K562 (cell line): ENCODE data around the gene BAIAP3. TPM values are rescaled to one million over a fixed set of nuclear protein-coding genes. Genes with fewer than 3 reads are reported as not detected.

Source experiments
- ATAC-seq: fragments of 200-7000 bp; cut with Tn5 transposase; 3 replicates; pipeline ENCODE4 v1.9.1; 2020; ENCODE audit warnings: moderate library complexity
- BruUV-seq: library from RNA; stranded (reverse); fragments of 400-500 nt; replicated peaks from 2 replicates; lab custom pipeline; 2021; lab: Mats Ljungman, UMichigan
- CTCF ChIA-PET: fragments of 300-600 bp; formaldehyde crosslinking; extraction: SDS; loops from one replicate; lab custom pipeline; 2021; ENCODE audit warnings: low intra/inter-chr PET ratio; lab: Yijun Ruan, JAX
- POLR2A ChIA-PET: fragments of 300-600, 350-650 bp; sonication (Branson Sonifier 250); formaldehyde crosslinking; extraction: SDS; loops from one replicate; lab custom pipeline; 2021; ENCODE audit warnings: antibody characterized with exemption, inconsistent platforms; lab: Yijun Ruan, JAX
- DNase-seq, 4 experiments: peaks; one replicate each; pipeline versions ENCODE4 v3.0.0 to v3.0.0-alpha.2; 2011 to 2018; ENCODE audit warnings: low spot score in 3 of 4, mixed read lengths in 3 of 4; ENCODE audit errors: extremely low read depth in 1 of 4
- FAIRE-seq: peaks from 2 replicates; lab custom pipeline; 2011; peaks lifted over from hg19 to GRCh38; lab: Jason Lieb, UNC
- H2AFZ ChIP-seq: 2 replicates; pipeline ENCODE4 v1.6.0; 2011; ENCODE audit warnings: low read depth, low read length, control low read depth, inconsistent platforms
- H3K27ac ChIP-seq: fragments of 200-600 bp; 3 replicates; pipeline ENCODE4 v1.8.0; 2011; ENCODE audit warnings: low read depth, mild to moderate bottlenecking, control low read depth, inconsistent platforms, low read length, moderate library complexity, mixed read lengths; ENCODE audit errors: extremely low read depth
- H3K27me3 ChIP-seq, 2 experiments: fragments of 300-600 bp in 1 of 2; 2 replicates in 1 of 2; 3 replicates in 1 of 2; pipeline versions ENCODE4 v1.6.0 to v1.8.0; 2011; ENCODE audit warnings: inconsistent platforms in 2 of 2, low read length in 2 of 2, mild to moderate bottlenecking in 1 of 2, mixed read lengths in 1 of 2, moderate library complexity in 1 of 2; ENCODE audit not compliant: control insufficient read depth in 2 of 2, insufficient read depth in 2 of 2
- H3K36me3 ChIP-seq: fragments of 300-600 bp; 3 replicates; pipeline ENCODE4 v1.8.0; 2011; ENCODE audit warnings: mild to moderate bottlenecking, low read length, inconsistent platforms; ENCODE audit not compliant: control insufficient read depth, insufficient read depth
- H3K4me1 ChIP-seq, 2 experiments: fragments of 200-600 bp in 1 of 2; replicated peaks in 1 of 2; 2 replicates in 1 of 2; 3 replicates in 1 of 2; pipeline versions ENCODE4 v1.5.1 to v1.8.0; 2011; ENCODE audit warnings: inconsistent platforms in 2 of 2, low read length in 2 of 2, mild to moderate bottlenecking in 1 of 2, mixed read lengths in 1 of 2, moderate library complexity in 1 of 2; ENCODE audit not compliant: control insufficient read depth in 2 of 2, insufficient read depth in 2 of 2
- H3K4me2 ChIP-seq: 2 replicates; pipeline ENCODE4 v1.6.1; 2011; ENCODE audit warnings: low read length, control low read depth, inconsistent platforms, mixed read lengths; ENCODE audit not compliant: insufficient read depth
- H3K4me3 ChIP-seq: fragments of 200-600 bp; sonication (generic), shearing (Covaris generic); 2 replicates; pipeline ENCODE4 v1.5.1; 2016; ENCODE audit warnings: control low read depth, inconsistent platforms
- H3K79me2 ChIP-seq: fragments of 200-600 bp; 3 replicates; pipeline ENCODE4 v1.8.0; 2011; ENCODE audit warnings: low read length, inconsistent platforms; ENCODE audit not compliant: control insufficient read depth, insufficient read depth
- H3K9ac ChIP-seq, 2 experiments: 2 replicates each; pipeline versions ENCODE4 v1.6.0 to v1.6.1; 2011; ENCODE audit warnings: low read depth in 2 of 2, low read length in 2 of 2, control low read depth in 1 of 2, inconsistent platforms in 1 of 2, mild to moderate bottlenecking in 1 of 2, mixed read lengths in 1 of 2; ENCODE audit not compliant: insufficient read depth in 1 of 2
- H3K9me1 ChIP-seq: one replicate; pipeline ENCODE4 v1.6.0; 2011; ENCODE audit warnings: inconsistent platforms, mild to moderate bottlenecking, low read length, moderate library complexity; ENCODE audit not compliant: control insufficient read depth, insufficient read depth
- H3K9me3 ChIP-seq: replicated peaks from 2 replicates; pipeline ENCODE4 v1.5.1; 2011; ENCODE audit warnings: low read depth, low read length, inconsistent platforms; ENCODE audit not compliant: control insufficient read depth, insufficient read depth
- H4K20me1 ChIP-seq: replicated peaks from 2 replicates; pipeline ENCODE4 v1.6.1; 2011; ENCODE audit warnings: low read length, inconsistent platforms, mixed read lengths; ENCODE audit not compliant: control insufficient read depth, insufficient read depth
- ETV5 ChIP-seq: sonication (generic); formaldehyde crosslinking; IDR thresholded peaks from 2 replicates; pipeline ENCODE4 v1.4.0; 2020; ENCODE audit warnings: low read depth, mild to moderate bottlenecking, missing genetic modification reagents
- HDAC8 ChIP-seq: fragments of 450-650 bp; IDR thresholded peaks from 2 replicates; pipeline ENCODE4 v1.6.1; 2016; ENCODE audit warnings: mild to moderate bottlenecking, missing genetic modification characterization, moderate library complexity, missing compliant biosample characterization
- HNRNPK ChIP-seq: fragments of 200-400 bp; formaldehyde crosslinking; IDR thresholded peaks from one replicate; pipeline ENCODE4 v1.6.1; 2018; ENCODE audit warnings: mild to moderate bottlenecking, low read depth, low read length; ENCODE audit not compliant: poor library complexity, severe bottlenecking
- IFI16 ChIP-seq: fragments of 250-450 bp; sonication (Bioruptor Pico); IDR thresholded peaks from 2 replicates; pipeline ENCODE4 v2.1.2; 2022; ENCODE audit warnings: mild to moderate bottlenecking, inconsistent platforms
- ZNF780A ChIP-seq: fragments of 250-450 bp; sonication (Bioruptor Pico); IDR thresholded peaks from 2 replicates; pipeline ENCODE4 v1.5.0; 2021; ENCODE audit warnings: mild to moderate bottlenecking
- WGBS: fragments of 100-300 bp; shearing (Covaris generic); methylation state at CpG from one replicate; pipeline ENCODE4 v1.1.6; 2016; ENCODE audit warnings: low coverage, mixed read lengths; ENCODE audit not compliant: insufficient coverage; ENCODE audit errors: missing lambda C conversion rate; 5-methylcytosine and 5-hydroxymethylcytosine counted together
- in situ Hi-C: fragments of 300-500 bp; cut with MboI; formaldehyde crosslinking; loops from 4 replicates; pipeline ENCODE4 v1.15.0; 2018; ENCODE audit warnings: inconsistent platforms, mixed read lengths
- intact Hi-C: fragments of 100-400 bp; cut with micrococcal nuclease; formaldehyde crosslinking; loops from 2 replicates; pipeline ENCODE4 v1.14.2; 2022
- polyA plus RNA-seq, 8 experiments: library from polyadenylated mRNA; depleted of rRNA in 4 of 8; stranded (reverse) in 5 of 8; unstranded in 3 of 8; fragments of >200 nt; fragmentation: Nextera tagmentation in 2 of 8; fragmentation: Illumina TruSeq in 1 of 8; extraction: Ambion mirVana in 2 of 8; extraction: Trizol in 1 of 8; gene quantifications; 2 replicates each; pipeline versions ENCODE4 v1.2.1 to v1.2.3, GENCODE V29; 2011 to 2014; ENCODE audit warnings: inconsistent platforms in 1 of 8, missing spikeins in 1 of 8
- total RNA-seq, 7 experiments: library from RNA; depleted of rRNA in 6 of 7; stranded (reverse); fragments of >200 nt in 6 of 7; fragmentation: Illumina TruSeq in 2 of 7; extraction: Trizol in 2 of 7; gene quantifications; 2 replicates each; pipeline versions ENCODE4 v1.2.1 to v1.2.3, GENCODE V29; 2011 to 2021; ENCODE audit warnings: low replicate concordance in 1 of 7
- TF ChIP-seq, protein P1 (sequence below): sonication (generic); formaldehyde crosslinking; IDR thresholded peaks from 2 replicates; pipeline ENCODE4 v1.8.0; 2023; ENCODE audit warnings: missing genetic modification reagents, mild to moderate bottlenecking, borderline replicate concordance

The BAIAP3 gene
- total and polyA plus RNA-seq, 9 of the 15 experiments (the other 6 are each of a cell fraction or from before 2014, with no cell fraction given): 0.03 to 4.5 (median 0.57) TPM; not detected in 1

GRCh38 chr16:1309888-1310831 lies 23.3 kb upstream of the BAIAP3 start (continued):
- no peak for TF ChIP-seq ETV5 (CRISPR knock-in tag)

DNA sequence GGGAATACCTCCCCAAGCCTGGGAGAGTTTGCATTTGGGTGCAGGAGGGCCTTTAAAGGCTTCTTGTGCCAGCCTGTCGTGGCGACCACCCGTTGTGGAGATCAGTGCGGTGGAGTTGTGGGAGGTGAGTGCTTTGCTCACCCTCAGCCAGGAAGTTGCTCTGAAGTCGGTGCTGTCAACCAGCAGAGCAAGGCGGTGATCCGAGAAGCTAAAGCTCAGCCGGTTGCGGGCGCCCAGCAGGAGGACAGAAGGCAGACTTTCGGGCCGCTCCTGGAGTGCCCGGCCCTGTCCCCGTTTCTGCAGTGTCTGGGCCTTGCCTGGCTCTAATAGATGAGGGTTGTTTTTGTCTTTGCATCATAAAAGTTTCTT lies 22.6 kb upstream of the BAIAP3 start:
- Histone ChIP-seq H3K9ac (peak overlapping the region; percentile 79 to 99), H3K9me1 (peaks cover 19% of the 10 kb centered on the region), H3K79me2 (peaks cover 64% of the 10 kb centered on the region), H3K36me3 (peaks cover 53% of the 10 kb centered on the region), H3K4me1 (peaks cover 12 to 65% of the 10 kb centered on the region in 2 experiments), H3K27ac (peak overlapping the region; percentile 24; the same call in 2 of the 3 replicates), H4K20me1 (peaks cover 50% of the 10 kb centered on the region), H2AFZ (no peak overlapping the region), H3K4me2 (peak overlapping the region; percentile 87), H3K27me3 (no peaks in the 10 kb centered on the region), H3K4me3 (peak overlapping the region; percentile 91), H3K9me3 (no peaks in the 10 kb centered on the region)
- in situ Hi-C loops: no loop called here
- no peak for DNase-seq
- peak; percentile 13; the same call in 1 of the 3 replicates for ATAC-seq
- WGBS: 7% methylated on average over 14 of the region's 14 CpGs
- peak; percentile 48 for FAIRE-seq
- ChIA-PET CTCF (no interaction called here), POLR2A (interaction anchor here (0.7 to 1.0 kb wide), 2 partner anchors 36 to 772 kb away, joined by 3 to 4 read pairs; no protein-coding TSS in a partner anchor)
- TF ChIP-seq IFI16 (CRISPR knock-in tag) (no peak), HDAC8 (tag) (no peak), ZNF780A (CRISPR knock-in tag) (no peak), HNRNPK (no peak)
- TF ChIP-seq, protein P1, sequence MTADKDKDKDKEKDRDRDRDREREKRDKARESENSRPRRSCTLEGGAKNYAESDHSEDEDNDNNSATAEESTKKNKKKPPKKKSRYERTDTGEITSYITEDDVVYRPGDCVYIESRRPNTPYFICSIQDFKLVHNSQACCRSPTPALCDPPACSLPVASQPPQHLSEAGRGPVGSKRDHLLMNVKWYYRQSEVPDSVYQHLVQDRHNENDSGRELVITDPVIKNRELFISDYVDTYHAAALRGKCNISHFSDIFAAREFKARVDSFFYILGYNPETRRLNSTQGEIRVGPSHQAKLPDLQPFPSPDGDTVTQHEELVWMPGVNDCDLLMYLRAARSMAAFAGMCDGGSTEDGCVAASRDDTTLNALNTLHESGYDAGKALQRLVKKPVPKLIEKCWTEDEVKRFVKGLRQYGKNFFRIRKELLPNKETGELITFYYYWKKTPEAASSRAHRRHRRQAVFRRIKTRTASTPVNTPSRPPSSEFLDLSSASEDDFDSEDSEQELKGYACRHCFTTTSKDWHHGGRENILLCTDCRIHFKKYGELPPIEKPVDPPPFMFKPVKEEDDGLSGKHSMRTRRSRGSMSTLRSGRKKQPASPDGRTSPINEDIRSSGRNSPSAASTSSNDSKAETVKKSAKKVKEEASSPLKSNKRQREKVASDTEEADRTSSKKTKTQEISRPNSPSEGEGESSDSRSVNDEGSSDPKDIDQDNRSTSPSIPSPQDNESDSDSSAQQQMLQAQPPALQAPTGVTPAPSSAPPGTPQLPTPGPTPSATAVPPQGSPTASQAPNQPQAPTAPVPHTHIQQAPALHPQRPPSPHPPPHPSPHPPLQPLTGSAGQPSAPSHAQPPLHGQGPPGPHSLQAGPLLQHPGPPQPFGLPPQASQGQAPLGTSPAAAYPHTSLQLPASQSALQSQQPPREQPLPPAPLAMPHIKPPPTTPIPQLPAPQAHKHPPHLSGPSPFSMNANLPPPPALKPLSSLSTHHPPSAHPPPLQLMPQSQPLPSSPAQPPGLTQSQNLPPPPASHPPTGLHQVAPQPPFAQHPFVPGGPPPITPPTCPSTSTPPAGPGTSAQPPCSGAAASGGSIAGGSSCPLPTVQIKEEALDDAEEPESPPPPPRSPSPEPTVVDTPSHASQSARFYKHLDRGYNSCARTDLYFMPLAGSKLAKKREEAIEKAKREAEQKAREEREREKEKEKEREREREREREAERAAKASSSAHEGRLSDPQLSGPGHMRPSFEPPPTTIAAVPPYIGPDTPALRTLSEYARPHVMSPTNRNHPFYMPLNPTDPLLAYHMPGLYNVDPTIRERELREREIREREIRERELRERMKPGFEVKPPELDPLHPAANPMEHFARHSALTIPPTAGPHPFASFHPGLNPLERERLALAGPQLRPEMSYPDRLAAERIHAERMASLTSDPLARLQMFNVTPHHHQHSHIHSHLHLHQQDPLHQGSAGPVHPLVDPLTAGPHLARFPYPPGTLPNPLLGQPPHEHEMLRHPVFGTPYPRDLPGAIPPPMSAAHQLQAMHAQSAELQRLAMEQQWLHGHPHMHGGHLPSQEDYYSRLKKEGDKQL (CRISPR knock-in tag): no peak
- no TSS peak for BruUV-seq
- intact Hi-C loops: no loop called here
